Stimulated activated CD8-positive, alpha-beta memory T cell treated with anti-CD3 and anti-CD28 coated beads, Interleukin-12 subunit alpha, Interleukin-12 subunit beta, amount 100 ng/mL, for 1 hour (primary cell): ENCODE data around the gene NCKAP1.

ENCODE experiments used
- DNase-seq: peaks from one replicate; pipeline ENCODE4 v3.0.0-alpha.2; 2020; ENCODE audit warnings: low read depth

NCKAP1 gene

GRCh38 chr2:182946958-182947369, 91.3 kb downstream of the NCKAP1 start:
- DNase-seq: no peak

GRCh38 chr2:182943339-182943738, 94.9 kb downstream of the NCKAP1 start:
- DNase-seq: no peak

- no peak for DNase-seq
Observed at GRCh38 chr2:182942756-182943155, 95.5 kb downstream of the NCKAP1 start.

- no peak for DNase-seq
Observed at GRCh38 chr2:182941919-182942318, 96.3 kb downstream of the NCKAP1 start.

GRCh38 chr2:182941121-182941722, 97.0 kb downstream of the NCKAP1 start:
- no peak for DNase-seq

- no peak for DNase-seq
Observed at GRCh38 chr2:182937870-182938269, 100.4 kb downstream of the NCKAP1 start.

- no peak for DNase-seq
Observed at GRCh38 chr2:182933629-182934028, 104.6 kb downstream of the NCKAP1 start.

- no peak for DNase-seq
Observed at GRCh38 chr2:182929972-182930371, 108.3 kb downstream of the NCKAP1 start.

- DNase-seq: no peak
Observed at GRCh38 chr2:182924306-182924705, 114.0 kb downstream of the NCKAP1 start.

- DNase-seq: no peak
Observed at GRCh38 chr2:182921234-182921633, 117.0 kb downstream of the NCKAP1 start.

GRCh38 chr2:182920631-182921056, 117.6 kb downstream of the NCKAP1 start:
- DNase-seq: no peak

GRCh38 chr2:182920089-182920488, 118.2 kb downstream of the NCKAP1 start:
- DNase-seq: no peak

- DNase-seq: no peak
Observed at GRCh38 chr2:182918961-182919652, 119.2 kb downstream of the NCKAP1 start.

GRCh38 chr2:182917924-182918323, 120.3 kb downstream of the NCKAP1 start:
- no peak for DNase-seq

- DNase-seq: no peak
Observed at GRCh38 chr2:182916417-182916816, 121.8 kb downstream of the NCKAP1 start.

- DNase-seq: no peak
Observed at GRCh38 chr2:182915369-182916326, 122.6 kb downstream of the NCKAP1 start.

GRCh38 chr2:182914852-182915251, 123.4 kb downstream of the NCKAP1 start:
- no peak for DNase-seq

- no peak for DNase-seq
Observed at GRCh38 chr2:182913064-182913463, 125.2 kb downstream of the NCKAP1 start.

- DNase-seq: no peak
Observed at GRCh38 chr2:182912518-182912915, 125.7 kb downstream of the NCKAP1 start.

GRCh38 chr2:182911813-182912517, 126.3 kb downstream of the NCKAP1 start:
- no peak for DNase-seq

GRCh38 chr2:182910965-182911364, 127.3 kb downstream of the NCKAP1 start:
- DNase-seq: no peak
